A673 (cell line): Measurements from ENCODE around the gene ZNF723.

Experiments
- CTCF ChIP-seq: fragments of 300-800, 200-600 bp; sonication (generic); conservative IDR thresholded peaks from 2 replicates; pipeline ENCODE4 v1.5.1; 2017; ENCODE audit warnings: low read depth, mild to moderate bottlenecking, antibody characterized with exemption, low read length, moderate library complexity, mixed read lengths
- EZH2 ChIP-seq: fragments of 200-600 bp; sonication (generic); IDR thresholded peaks from 2 replicates; pipeline ENCODE4 v1.6.1; 2017; ENCODE audit warnings: borderline replicate concordance, low read depth, mild to moderate bottlenecking, mixed read lengths, antibody characterized with exemption, low read length; ENCODE audit not compliant: poor library complexity, severe bottlenecking

- TF ChIP-seq CTCF (no peak), EZH2 (no peak)
Observed at GRCh38 chr19:22814124-22814523, 18.0 kb upstream of the ZNF723 start.
